OCI-LY7 (cell line): ENCODE data around the gene KCNJ2. TPM values are rescaled to one million over a fixed set of nuclear protein-coding genes. Genes with fewer than 3 reads are reported as not detected.

ENCODE experiments used
- BruUV-seq: library from RNA; stranded (reverse); fragments of 400-500 nt; replicated peaks from 2 replicates; lab custom pipeline; 2021; lab: Mats Ljungman, UMichigan
- CTCF ChIA-PET: fragments of 300-600 bp; sonication (Branson Sonifier 250); formaldehyde crosslinking; loops from one replicate; lab custom pipeline; 2022; ENCODE audit warnings: antibody characterized with exemption; ENCODE audit not compliant: unreplicated experiment; lab: Charles Lee
- POLR2A ChIA-PET: fragments of 300-600 bp; sonication (Branson Sonifier 250); formaldehyde crosslinking; loops from one replicate; lab custom pipeline; 2022; ENCODE audit warnings: antibody characterized with exemption; lab: Charles Lee
- DNase-seq: peaks from one replicate; pipeline ENCODE4 v3.0.0-alpha.2; 2015; ENCODE audit warnings: low spot score
- H2AFZ ChIP-seq: fragments of 200-600 bp; sonication (generic), shearing (Covaris generic); 2 replicates; pipeline ENCODE4 v1.6.1; 2014; ENCODE audit warnings: mild to moderate bottlenecking, antibody characterized with exemption, low read length, moderate library complexity
- H3K27ac ChIP-seq: fragments of 200-600 bp; sonication (generic); 2 replicates; pipeline ENCODE4 v1.5.1; 2014; ENCODE audit warnings: mixed run types, low read depth, mild to moderate bottlenecking, moderate library complexity, low read length, inconsistent platforms; ENCODE audit not compliant: poor library complexity, severe bottlenecking
- H3K36me3 ChIP-seq: fragments of 200-600 bp; sonication (generic); 2 replicates; pipeline ENCODE4 v1.6.1; 2014; ENCODE audit warnings: mild to moderate bottlenecking, antibody characterized with exemption, low read length, moderate library complexity, mixed read lengths; ENCODE audit not compliant: insufficient read depth
- H3K4me1 ChIP-seq: fragments of 200-600 bp; sonication (generic); 2 replicates; pipeline ENCODE4 v1.5.1; 2014; ENCODE audit warnings: mild to moderate bottlenecking, low read length; ENCODE audit not compliant: insufficient read depth, poor library complexity, severe bottlenecking
- H3K4me2 ChIP-seq: fragments of 200-600 bp; sonication (generic); 2 replicates; pipeline ENCODE4 v1.6.1; 2014; ENCODE audit warnings: mild to moderate bottlenecking, low read length
- H3K4me3 ChIP-seq: fragments of 200-600 bp; sonication (generic); 2 replicates; pipeline ENCODE4 v1.5.1; 2014; ENCODE audit warnings: mild to moderate bottlenecking, low read depth, low read length; ENCODE audit not compliant: poor library complexity, severe bottlenecking
- H3K79me2 ChIP-seq: fragments of 200-600 bp; sonication (generic); 2 replicates; pipeline ENCODE4 v1.6.1; 2016; ENCODE audit warnings: low read depth, mild to moderate bottlenecking, low read length, moderate library complexity, mixed read lengths; ENCODE audit not compliant: insufficient read depth
- H3K9me2 ChIP-seq: fragments of 200-600 bp; sonication (generic); 2 replicates; pipeline ENCODE4 v1.6.1; 2016; ENCODE audit warnings: mild to moderate bottlenecking, low read length, mixed read lengths; ENCODE audit not compliant: insufficient read depth
- H3K9me3 ChIP-seq: fragments of 200-600 bp; sonication (generic); 2 replicates; pipeline ENCODE4 v1.6.1; 2014; ENCODE audit warnings: mild to moderate bottlenecking, mixed run types, low read length, mixed read lengths
- H4K20me1 ChIP-seq: fragments of 200-600 bp; sonication (generic); 2 replicates; pipeline ENCODE4 v1.6.1; 2014; ENCODE audit warnings: mild to moderate bottlenecking, antibody characterized with exemption, low read length, moderate library complexity, mixed read lengths; ENCODE audit not compliant: insufficient read depth
- EZH2phosphoT487 ChIP-seq: fragments of 200-600 bp; sonication (generic); IDR thresholded peaks from 2 replicates; pipeline ENCODE4 v1.6.1; 2018; ENCODE audit warnings: low read depth, borderline replicate concordance, mild to moderate bottlenecking, mixed run types, antibody characterized with exemption, low read length, moderate library complexity, mixed read lengths
- intact Hi-C: fragments of 100-400 bp; cut with micrococcal nuclease; formaldehyde crosslinking; loops from one replicate; pipeline ENCODE4 v1.10.0; 2022; ENCODE audit not compliant: unreplicated experiment
- total RNA-seq, 2 experiments: library from RNA; depleted of rRNA in 1 of 2; stranded (reverse); fragments of >200 nt in 1 of 2; shearing (Covaris generic) in 1 of 2; gene quantifications; 2 replicates each; pipeline ENCODE4 v1.2.3, GENCODE V29; 2014 to 2022
- TF ChIP-seq, protein P1 (sequence below): fragments of 200-600 bp; sonication (generic); conservative IDR thresholded peaks from 2 replicates; pipeline ENCODE4 v1.5.1; 2014; ENCODE audit warnings: mild to moderate bottlenecking, antibody characterized with exemption, low read length, moderate library complexity, mixed read lengths

Gene KCNJ2
- total RNA-seq, 2 experiments from 2014 or later = 0.55 to 0.88 TPM

DNA sequence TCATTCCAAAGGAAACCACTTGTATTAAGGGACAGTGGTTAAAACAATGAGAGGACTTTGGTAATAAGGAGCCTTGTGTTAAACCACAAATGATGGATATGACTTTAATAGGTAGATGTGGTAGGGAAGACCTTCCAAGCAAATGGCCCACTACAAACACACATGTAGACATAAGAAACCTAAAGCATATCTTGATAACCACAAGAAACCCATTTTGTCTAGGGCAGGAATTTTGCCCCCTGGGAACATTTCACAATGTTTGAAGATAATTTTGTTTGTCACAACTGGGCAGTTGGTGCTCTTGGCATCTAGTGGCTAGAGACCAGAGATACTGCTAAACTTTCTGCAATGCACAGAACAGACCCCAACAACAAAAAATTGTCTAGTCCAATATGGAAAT is 25.8 kb downstream of the KCNJ2 start:
- no TSS peak for BruUV-seq
- Histone ChIP-seq H3K27ac (no peak overlapping the region), H3K9me3 (no peaks in the 10 kb centered on the region), H3K4me1 (no peaks in the 10 kb centered on the region), H3K9me2 (no peaks in the 10 kb centered on the region), H3K36me3 (no peaks in the 10 kb centered on the region), H3K79me2 (no peaks in the 10 kb centered on the region), H2AFZ (no peak overlapping the region), H3K4me2 (no peak overlapping the region), H3K4me3 (no peak overlapping the region), H4K20me1 (no peaks in the 10 kb centered on the region)
- intact Hi-C loops = no loop called here
- ChIA-PET CTCF (no interaction called here), POLR2A (interaction anchor here (0.6 kb wide), 2 partner anchors 103 to 253 kb away, joined by 4 to 5 read pairs; no protein-coding TSS in a partner anchor)
- TF ChIP-seq, protein P1, sequence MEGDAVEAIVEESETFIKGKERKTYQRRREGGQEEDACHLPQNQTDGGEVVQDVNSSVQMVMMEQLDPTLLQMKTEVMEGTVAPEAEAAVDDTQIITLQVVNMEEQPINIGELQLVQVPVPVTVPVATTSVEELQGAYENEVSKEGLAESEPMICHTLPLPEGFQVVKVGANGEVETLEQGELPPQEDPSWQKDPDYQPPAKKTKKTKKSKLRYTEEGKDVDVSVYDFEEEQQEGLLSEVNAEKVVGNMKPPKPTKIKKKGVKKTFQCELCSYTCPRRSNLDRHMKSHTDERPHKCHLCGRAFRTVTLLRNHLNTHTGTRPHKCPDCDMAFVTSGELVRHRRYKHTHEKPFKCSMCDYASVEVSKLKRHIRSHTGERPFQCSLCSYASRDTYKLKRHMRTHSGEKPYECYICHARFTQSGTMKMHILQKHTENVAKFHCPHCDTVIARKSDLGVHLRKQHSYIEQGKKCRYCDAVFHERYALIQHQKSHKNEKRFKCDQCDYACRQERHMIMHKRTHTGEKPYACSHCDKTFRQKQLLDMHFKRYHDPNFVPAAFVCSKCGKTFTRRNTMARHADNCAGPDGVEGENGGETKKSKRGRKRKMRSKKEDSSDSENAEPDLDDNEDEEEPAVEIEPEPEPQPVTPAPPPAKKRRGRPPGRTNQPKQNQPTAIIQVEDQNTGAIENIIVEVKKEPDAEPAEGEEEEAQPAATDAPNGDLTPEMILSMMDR = no peak
- TF ChIP-seq EZH2phosphoT487 = no peak
- no peak for DNase-seq

GRCh38 chr17:70201872-70202419 is 32.6 kb downstream of the KCNJ2 start:
- TF ChIP-seq EZH2phosphoT487 = no peak
- TF ChIP-seq, protein P1 = no peak
- intact Hi-C loops = no loop called here
- no peaks in the 10 kb centered on the region for H3K4me1 ChIP-seq
- no peaks in the 10 kb centered on the region for H3K9me2 ChIP-seq
- no peak for DNase-seq
- H3K4me3 ChIP-seq = no peak overlapping the region
- no TSS peak for BruUV-seq
- H3K36me3 ChIP-seq = no peaks in the 10 kb centered on the region
- no peak overlapping the region for H3K27ac ChIP-seq
- POLR2A ChIA-PET = no interaction called here
- CTCF ChIA-PET = no interaction called here
- no peaks in the 10 kb centered on the region for H3K79me2 ChIP-seq
- no peak overlapping the region for H2AFZ ChIP-seq
- H3K9me3 ChIP-seq = no peaks in the 10 kb centered on the region
- no peaks in the 10 kb centered on the region for H4K20me1 ChIP-seq
- H3K4me2 ChIP-seq = no peak overlapping the region

- Histone ChIP-seq H3K36me3 (no peaks in the 10 kb centered on the region), H3K9me3 (no peaks in the 10 kb centered on the region), H3K27ac (no peak overlapping the region), H3K4me3 (no peak overlapping the region), H4K20me1 (no peaks in the 10 kb centered on the region), H3K79me2 (no peaks in the 10 kb centered on the region), H3K9me2 (no peaks in the 10 kb centered on the region), H2AFZ (no peak overlapping the region), H3K4me1 (no peaks in the 10 kb centered on the region), H3K4me2 (no peak overlapping the region)
- no peak for TF ChIP-seq EZH2phosphoT487
- TF ChIP-seq, protein P1 = no peak
- POLR2A ChIA-PET = no interaction called here
- intact Hi-C loops = no loop called here
- BruUV-seq = no TSS peak
- no peak for DNase-seq
- CTCF ChIA-PET = no interaction called here
These were observed 33.5 kb downstream of the KCNJ2 start for GRCh38 chr17:70202840-70203239.
